ENCODE results near the gene PALD1. TPM values are rescaled to one million over a fixed set of nuclear protein-coding genes. Genes with fewer than 3 reads are reported as not detected.
"Not testable (repeated sequence)": the region's sequence is repeated elsewhere in the genome, so short reads cannot be mapped to it uniquely, and the experiment has no call there.

Gene PALD1
- total RNA-seq, 3 donors from 2014 or later, result 0.90 to 2.6 (median 1.3) TPM

GRCh38 chr10:70483872-70484271 lies 5.3 kb downstream of the PALD1 start:
- not testable (repeated sequence) for H3K4me3 Mint-ChIP-seq; DNase-seq; H3K27me3 Mint-ChIP-seq (ENCODE audit: low read depth); H3K36me3 Mint-ChIP-seq (ENCODE audit: insufficient read depth); H3K9me3 Mint-ChIP-seq; ATAC-seq
- H3K4me1 Mint-ChIP-seq (ENCODE audit: low read depth), result peaks cover 26% of the 10 kb centered on the region

- Mint-ChIP-seq H3K4me1 (ENCODE audit: low read depth) (no peaks in the 10 kb centered on the region), H3K36me3 (ENCODE audit: insufficient read depth) (no peaks in the 10 kb centered on the region), H3K27me3 (ENCODE audit: low read depth) (no peaks in the 10 kb centered on the region), H3K9me3 (no peaks in the 10 kb centered on the region), H3K4me3 (no peak overlapping the region)
- DNase-seq (no peak), ATAC-seq (no peak)
These were observed 9.3 kb downstream of the PALD1 start for GRCh38 chr10:70487824-70488223.

GRCh38 chr10:70490142-70490541 lies 11.6 kb downstream of the PALD1 start:
- H3K9me3 Mint-ChIP-seq, result no peaks in the 10 kb centered on the region
- H3K36me3 Mint-ChIP-seq (ENCODE audit: insufficient read depth), result no peaks in the 10 kb centered on the region
- H3K27me3 Mint-ChIP-seq (ENCODE audit: low read depth), result peaks cover 4% of the 10 kb centered on the region
- H3K4me1 Mint-ChIP-seq (ENCODE audit: low read depth), result peaks cover 20% of the 10 kb centered on the region
- DNase-seq (no peak), ATAC-seq (no peak)
- H3K4me3 Mint-ChIP-seq, result no peak overlapping the region

GRCh38 chr10:70491614-70492013 lies 13.0 kb downstream of the PALD1 start:
- DNase-seq (no peak), ATAC-seq (no peak)
- Mint-ChIP-seq H3K27me3 (ENCODE audit: low read depth) (peaks cover 10% of the 10 kb centered on the region), H3K36me3 (ENCODE audit: insufficient read depth) (no peaks in the 10 kb centered on the region), H3K4me1 (ENCODE audit: low read depth) (peaks cover 24% of the 10 kb centered on the region), H3K9me3 (no peaks in the 10 kb centered on the region), H3K4me3 (no peak overlapping the region)

GRCh38 chr10:70492786-70493659 lies 14.5 kb downstream of the PALD1 start:
- Mint-ChIP-seq H3K27me3 (ENCODE audit: low read depth) (peaks cover 10% of the 10 kb centered on the region), H3K9me3 (no peaks in the 10 kb centered on the region), H3K4me1 (ENCODE audit: low read depth) (peaks cover 24% of the 10 kb centered on the region), H3K36me3 (ENCODE audit: insufficient read depth) (no peaks in the 10 kb centered on the region), H3K4me3 (no peak overlapping the region)
- ATAC-seq, result no peak
- DNase-seq, result no peak

- Mint-ChIP-seq H3K4me3 (no peak overlapping the region), H3K36me3 (ENCODE audit: insufficient read depth) (no peaks in the 10 kb centered on the region), H3K4me1 (ENCODE audit: low read depth) (peaks cover 24% of the 10 kb centered on the region), H3K9me3 (no peaks in the 10 kb centered on the region), H3K27me3 (ENCODE audit: low read depth) (peaks cover 10% of the 10 kb centered on the region)
- ATAC-seq (no peak), DNase-seq (no peak)
These were observed 15.2 kb downstream of the PALD1 start for GRCh38 chr10:70493660-70494234.

GRCh38 chr10:70494536-70494935 lies 16.0 kb downstream of the PALD1 start:
- ATAC-seq (peak; percentile 66 to 82), DNase-seq (no peak)
- peak overlapping the region; percentile 57 for H3K4me3 Mint-ChIP-seq
- peaks cover 10% of the 10 kb centered on the region for H3K27me3 Mint-ChIP-seq (ENCODE audit: low read depth)
- H3K4me1 Mint-ChIP-seq (ENCODE audit: low read depth), result peaks cover 24% of the 10 kb centered on the region
- no peaks in the 10 kb centered on the region for H3K9me3 Mint-ChIP-seq
- H3K36me3 Mint-ChIP-seq (ENCODE audit: insufficient read depth), result no peaks in the 10 kb centered on the region

GRCh38 chr10:70494966-70495365 lies 16.4 kb downstream of the PALD1 start:
- DNase-seq, result no peak
- H3K9me3 Mint-ChIP-seq, result no peaks in the 10 kb centered on the region
- H3K36me3 Mint-ChIP-seq (ENCODE audit: insufficient read depth), result no peaks in the 10 kb centered on the region
- no peak overlapping the region for H3K4me3 Mint-ChIP-seq
- H3K4me1 Mint-ChIP-seq (ENCODE audit: low read depth), result peaks cover 24% of the 10 kb centered on the region
- peak; percentile 26 to 35 for ATAC-seq
- peaks cover 10% of the 10 kb centered on the region for H3K27me3 Mint-ChIP-seq (ENCODE audit: low read depth)

- no peaks in the 10 kb centered on the region for H3K9me3 Mint-ChIP-seq
- DNase-seq, result no peak
- H3K27me3 Mint-ChIP-seq (ENCODE audit: low read depth), result peaks cover 10% of the 10 kb centered on the region
- no peak overlapping the region for H3K4me3 Mint-ChIP-seq
- no peaks in the 10 kb centered on the region for H3K36me3 Mint-ChIP-seq (ENCODE audit: insufficient read depth)
- H3K4me1 Mint-ChIP-seq (ENCODE audit: low read depth), result peaks cover 24% of the 10 kb centered on the region
- no peak for ATAC-seq
These were observed 17.2 kb downstream of the PALD1 start for GRCh38 chr10:70495691-70496261.

GRCh38 chr10:70496341-70497119 lies 18.0 kb downstream of the PALD1 start:
- Mint-ChIP-seq H3K9me3 (no peaks in the 10 kb centered on the region), H3K4me3 (no peak overlapping the region), H3K4me1 (ENCODE audit: low read depth) (peaks cover 24% of the 10 kb centered on the region), H3K36me3 (ENCODE audit: insufficient read depth) (no peaks in the 10 kb centered on the region), H3K27me3 (ENCODE audit: low read depth) (peaks cover 10% of the 10 kb centered on the region)
- DNase-seq (no peak), ATAC-seq (no peak)

GRCh38 chr10:70497120-70497545 lies 18.6 kb downstream of the PALD1 start:
- ATAC-seq (no peak), DNase-seq (no peak)
- no peak overlapping the region for H3K4me3 Mint-ChIP-seq
- H3K27me3 Mint-ChIP-seq (ENCODE audit: low read depth), result peaks cover 10% of the 10 kb centered on the region
- no peaks in the 10 kb centered on the region for H3K36me3 Mint-ChIP-seq (ENCODE audit: insufficient read depth)
- peaks cover 24% of the 10 kb centered on the region for H3K4me1 Mint-ChIP-seq (ENCODE audit: low read depth)
- no peaks in the 10 kb centered on the region for H3K9me3 Mint-ChIP-seq

- Mint-ChIP-seq H3K4me3 (no peak overlapping the region), H3K27me3 (ENCODE audit: low read depth) (peaks cover 6% of the 10 kb centered on the region), H3K9me3 (no peaks in the 10 kb centered on the region), H3K4me1 (ENCODE audit: low read depth) (peaks cover 12% of the 10 kb centered on the region), H3K36me3 (ENCODE audit: insufficient read depth) (no peaks in the 10 kb centered on the region)
- ATAC-seq, result no peak
- DNase-seq, result no peak
These were observed 20.6 kb downstream of the PALD1 start for GRCh38 chr10:70498970-70499835.

GRCh38 chr10:70499836-70500167 lies 21.2 kb downstream of the PALD1 start:
- H3K36me3 Mint-ChIP-seq (ENCODE audit: insufficient read depth), result no peaks in the 10 kb centered on the region
- DNase-seq (no peak), ATAC-seq (no peak)
- peaks cover 6% of the 10 kb centered on the region for H3K4me1 Mint-ChIP-seq (ENCODE audit: low read depth)
- no peaks in the 10 kb centered on the region for H3K9me3 Mint-ChIP-seq
- H3K27me3 Mint-ChIP-seq (ENCODE audit: low read depth), result peaks cover 6% of the 10 kb centered on the region
- H3K4me3 Mint-ChIP-seq, result no peak overlapping the region
